Measurements from ENCODE around the gene MOV10L1.

- TF ChIP-seq CTCF (IDR thresholded peaks at IDR 0.05; ENCODE audit: low read depth, low read length) = no peak
- no peak for TF ChIP-seq POLR2A (IDR thresholded peaks at IDR 0.05; ENCODE audit: extremely low read depth, insufficient read length)
- TF ChIP-seq MAX (IDR thresholded peaks at IDR 0.05; ENCODE audit: low read depth, low read length) = no peak
- no peak for TF ChIP-seq MYC (IDR thresholded peaks at IDR 0.05; ENCODE audit: low read depth, low read length)
These were observed 81.6 kb downstream of the MOV10L1 start for GRCh38 chr22:50171319-50171964.
